Esophagus squamous epithelium (tissue), 4 donors: ENCODE data around the gene SYTL3.

Experiments used
- POLR2A ChIP-seq, 4 donors: fragments of 450-650 bp; IDR thresholded peaks; one replicate each; pipeline ENCODE4 v1.6.1; 2017; ENCODE audit warnings: antibody characterized with exemption in 4 of 4, mild to moderate bottlenecking in 4 of 4, moderate library complexity in 3 of 4
- TF ChIP-seq, protein P1 (sequence below), 6 experiments: fragments of 450-650 bp in 4 of 6; fragments of 200-600 bp in 2 of 6; sonication (generic) in 2 of 6; IDR thresholded peaks; one replicate each; pipeline ENCODE4 v1.5.1; 2016 to 2019; ENCODE audit warnings: antibody characterized with exemption in 6 of 6, mild to moderate bottlenecking in 4 of 6, moderate library complexity in 4 of 6

DNA sequence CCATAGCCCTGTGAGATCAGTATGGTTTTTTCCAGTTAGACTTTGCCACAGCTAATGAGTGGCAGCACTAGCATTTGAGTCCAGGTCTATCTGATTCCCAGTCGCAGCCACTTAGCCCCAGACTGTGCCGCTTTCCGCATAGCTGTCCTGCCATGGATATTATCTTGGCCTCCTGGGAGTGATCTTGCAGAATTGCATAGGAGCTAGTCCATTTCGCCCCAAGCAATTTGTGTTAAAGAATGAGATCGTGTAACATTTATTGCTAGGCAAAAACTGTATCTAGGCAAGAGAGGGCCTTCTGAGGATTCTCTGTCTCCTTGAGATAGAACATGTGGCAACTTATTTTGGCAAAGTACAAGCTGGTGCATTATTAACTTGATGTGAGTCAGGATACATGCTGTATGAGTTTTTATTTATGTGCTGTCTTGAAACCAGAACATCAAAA is 95.2 kb downstream of the SYTL3 start:
- TF ChIP-seq, protein P1, sequence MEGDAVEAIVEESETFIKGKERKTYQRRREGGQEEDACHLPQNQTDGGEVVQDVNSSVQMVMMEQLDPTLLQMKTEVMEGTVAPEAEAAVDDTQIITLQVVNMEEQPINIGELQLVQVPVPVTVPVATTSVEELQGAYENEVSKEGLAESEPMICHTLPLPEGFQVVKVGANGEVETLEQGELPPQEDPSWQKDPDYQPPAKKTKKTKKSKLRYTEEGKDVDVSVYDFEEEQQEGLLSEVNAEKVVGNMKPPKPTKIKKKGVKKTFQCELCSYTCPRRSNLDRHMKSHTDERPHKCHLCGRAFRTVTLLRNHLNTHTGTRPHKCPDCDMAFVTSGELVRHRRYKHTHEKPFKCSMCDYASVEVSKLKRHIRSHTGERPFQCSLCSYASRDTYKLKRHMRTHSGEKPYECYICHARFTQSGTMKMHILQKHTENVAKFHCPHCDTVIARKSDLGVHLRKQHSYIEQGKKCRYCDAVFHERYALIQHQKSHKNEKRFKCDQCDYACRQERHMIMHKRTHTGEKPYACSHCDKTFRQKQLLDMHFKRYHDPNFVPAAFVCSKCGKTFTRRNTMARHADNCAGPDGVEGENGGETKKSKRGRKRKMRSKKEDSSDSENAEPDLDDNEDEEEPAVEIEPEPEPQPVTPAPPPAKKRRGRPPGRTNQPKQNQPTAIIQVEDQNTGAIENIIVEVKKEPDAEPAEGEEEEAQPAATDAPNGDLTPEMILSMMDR (IDR thresholded peaks at IDR 0.05), result no peak
- TF ChIP-seq POLR2A (IDR thresholded peaks at IDR 0.05), result no peak
